Activated B cell treated with CpG ODN at 0.5 μM for 24 hours (primary cell): ENCODE data around the gene PCDH1. TPM values are rescaled to one million over a fixed set of nuclear protein-coding genes. Genes with fewer than 3 reads are reported as not detected.

Experiments
- ATAC-seq: fragments of 200-7000 bp; cut with Tn5 transposase; one replicate; pipeline ENCODE4 v1.10.0; 2021; ENCODE audit warnings: low read depth, mild to moderate bottlenecking, moderate library complexity
- CTCF ChIA-PET: fragments of 350-600 bp; sonication (Branson Sonifier 250); formaldehyde crosslinking; loops from one replicate; lab custom pipeline; 2021; ENCODE audit warnings: antibody characterized with exemption; lab: Charles Lee
- POLR2A ChIA-PET: fragments of 350-600 bp; sonication (Branson Sonifier 250); formaldehyde crosslinking; loops from one replicate; lab custom pipeline; 2021; ENCODE audit warnings: antibody characterized with exemption; lab: Charles Lee
- DNase-seq: peaks from one replicate; pipeline ENCODE4 v3.0.0; 2022
- H3K27ac Mint-ChIP-seq: one replicate; pipeline ENCODE4 v1.8.0; 2020; ENCODE audit warnings: mixed read lengths
- H3K27me3 Mint-ChIP-seq: one replicate; pipeline ENCODE4 v1.8.0; 2021; ENCODE audit warnings: mixed read lengths
- H3K36me3 Mint-ChIP-seq: one replicate; pipeline ENCODE4 v1.8.0; 2021; ENCODE audit warnings: low read depth, mixed read lengths
- H3K4me1 Mint-ChIP-seq: one replicate; pipeline ENCODE4 v1.8.0; 2021; ENCODE audit warnings: mixed read lengths
- H3K4me3 Mint-ChIP-seq: one replicate; pipeline ENCODE4 v1.8.0; 2020; ENCODE audit warnings: mild to moderate bottlenecking, mixed read lengths
- H3K9me3 Mint-ChIP-seq: one replicate; pipeline ENCODE4 v1.8.0; 2020; ENCODE audit warnings: mixed read lengths
- CTCF ChIP-seq: fragments of 200-600 bp; IDR thresholded peaks from one replicate; pipeline ENCODE4 v1.8.0; 2022; ENCODE audit warnings: antibody characterized with exemption, mild to moderate bottlenecking
- intact Hi-C: fragments of 100-400 bp; cut with micrococcal nuclease; formaldehyde crosslinking; loops from one replicate; pipeline ENCODE4 v1.15.1; 2024
- total RNA-seq: library from RNA; stranded (reverse); gene quantifications from 2 replicates; pipeline ENCODE4 v1.2.3, GENCODE V29; 2022

PCDH1 gene
- total RNA-seq, 1 donor from 2014 or later = not detected

- no peak overlapping the region for H3K4me3 Mint-ChIP-seq
- H3K27ac Mint-ChIP-seq = no peak overlapping the region
- DNase-seq (no peak), ATAC-seq (no peak)
- H3K36me3 Mint-ChIP-seq = no peaks in the 10 kb centered on the region
- H3K27me3 Mint-ChIP-seq = peaks cover 73% of the 10 kb centered on the region
- POLR2A ChIA-PET = no interaction called here
- no peaks in the 10 kb centered on the region for H3K9me3 Mint-ChIP-seq
- CTCF ChIA-PET = no interaction called here
- intact Hi-C loops = no loop called here
- H3K4me1 Mint-ChIP-seq = no peaks in the 10 kb centered on the region
- TF ChIP-seq CTCF = no peak
Observed at GRCh38 chr5:141807732-141808131, 70.5 kb downstream of the PCDH1 start.

- Mint-ChIP-seq H3K4me3 (no peak overlapping the region), H3K27ac (no peak overlapping the region), H3K4me1 (no peaks in the 10 kb centered on the region), H3K27me3 (peaks cover 70% of the 10 kb centered on the region), H3K36me3 (no peaks in the 10 kb centered on the region), H3K9me3 (no peaks in the 10 kb centered on the region)
- DNase-seq = no peak
- ChIA-PET POLR2A (no interaction called here), CTCF (no interaction called here)
- no peak for TF ChIP-seq CTCF
- intact Hi-C loops = no loop called here
- no peak for ATAC-seq
Observed at GRCh38 chr5:141807329-141807728, 70.9 kb downstream of the PCDH1 start.

GRCh38 chr5:141806626-141807025, 71.6 kb downstream of the PCDH1 start:
- intact Hi-C loops = no loop called here
- no peak overlapping the region for H3K4me3 Mint-ChIP-seq
- no peaks in the 10 kb centered on the region for H3K4me1 Mint-ChIP-seq
- no peak for TF ChIP-seq CTCF
- H3K27me3 Mint-ChIP-seq = peaks cover 69% of the 10 kb centered on the region
- ChIA-PET CTCF (no interaction called here), POLR2A (no interaction called here)
- DNase-seq = no peak
- no peak for ATAC-seq
- H3K9me3 Mint-ChIP-seq = no peaks in the 10 kb centered on the region
- no peak overlapping the region for H3K27ac Mint-ChIP-seq
- H3K36me3 Mint-ChIP-seq = no peaks in the 10 kb centered on the region

DNA sequence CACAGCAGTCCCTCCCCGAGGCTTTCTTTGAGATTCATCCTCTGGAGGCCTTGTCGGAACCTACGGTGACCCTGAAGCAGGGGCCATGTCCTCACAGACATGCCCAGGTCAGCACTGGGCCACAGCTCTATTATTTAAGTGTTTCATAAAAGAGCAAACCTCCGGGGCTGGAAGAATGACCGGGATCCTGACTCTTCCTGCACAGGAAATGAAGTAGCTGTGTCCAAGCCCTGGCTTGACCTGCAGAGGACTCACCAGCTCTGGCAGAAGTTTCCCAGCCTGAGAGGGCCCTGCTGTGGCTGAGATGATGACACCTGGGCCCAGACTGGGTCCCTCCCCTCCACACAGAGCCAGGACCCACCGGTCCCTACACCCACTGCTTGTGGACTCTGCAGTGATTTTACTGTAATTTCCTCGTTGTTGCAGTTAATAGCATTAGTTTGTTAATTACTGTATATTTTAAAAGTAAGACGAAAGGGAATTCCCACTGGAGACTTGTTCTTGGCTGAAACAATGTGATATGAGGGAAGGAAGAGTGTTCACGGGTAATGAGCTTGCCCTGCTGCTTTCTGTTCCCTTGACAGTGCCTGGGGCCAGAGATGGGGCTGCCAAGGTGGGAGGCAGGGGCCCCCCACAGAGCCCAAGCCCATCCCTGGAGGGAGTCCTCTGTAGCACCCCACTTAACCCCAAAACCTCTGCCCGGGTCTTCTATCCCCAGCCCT, 72.2 kb downstream of the PCDH1 start:
- H3K9me3 Mint-ChIP-seq = no peaks in the 10 kb centered on the region
- ChIA-PET CTCF (no interaction called here), POLR2A (no interaction called here)
- H3K4me1 Mint-ChIP-seq = no peaks in the 10 kb centered on the region
- no peak overlapping the region for H3K4me3 Mint-ChIP-seq
- no peak for DNase-seq
- H3K27ac Mint-ChIP-seq = no peak overlapping the region
- no peak for TF ChIP-seq CTCF
- no peaks in the 10 kb centered on the region for H3K36me3 Mint-ChIP-seq
- no peak for ATAC-seq
- intact Hi-C loops = no loop called here
- peaks cover 63% of the 10 kb centered on the region for H3K27me3 Mint-ChIP-seq

DNA sequence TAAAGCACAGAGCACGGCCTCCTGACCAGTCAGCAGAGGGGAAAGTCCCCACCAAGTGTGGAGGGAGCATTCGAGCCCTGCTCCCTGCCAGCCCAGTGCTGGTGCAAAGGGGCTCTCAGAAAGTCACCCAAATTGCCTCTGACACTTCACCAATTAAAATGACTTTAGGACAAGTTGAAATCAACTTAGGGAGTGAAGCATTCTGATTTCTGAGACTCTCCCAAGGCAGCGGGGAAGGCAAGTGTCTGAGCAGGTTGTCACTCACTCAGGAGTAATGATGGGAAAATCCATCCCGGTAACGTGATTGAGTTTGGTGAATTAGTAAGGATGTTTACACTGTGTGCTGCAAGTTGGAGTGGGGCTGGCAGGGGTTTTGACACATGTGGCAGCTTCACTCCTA, 73.7 kb downstream of the PCDH1 start:
- Mint-ChIP-seq H3K4me3 (no peak overlapping the region), H3K9me3 (no peaks in the 10 kb centered on the region), H3K27ac (no peak overlapping the region), H3K36me3 (no peaks in the 10 kb centered on the region), H3K4me1 (no peaks in the 10 kb centered on the region), H3K27me3 (peaks cover 56% of the 10 kb centered on the region)
- ChIA-PET CTCF (no interaction called here), POLR2A (no interaction called here)
- ATAC-seq (no peak), DNase-seq (no peak)
- intact Hi-C loops = no loop called here
- TF ChIP-seq CTCF = no peak

Other genes with a start within 250 kb of the PCDH1 start
- 101 and 102 TPM in 2 replicates for gene HDAC3, start 241.6 kb downstream of the PCDH1 start, total RNA-seq
- 16.8 and 18.9 TPM in 2 replicates for gene RELL2, start 241.4 kb downstream of the PCDH1 start, total RNA-seq
- 63.2 and 79.5 TPM in 2 replicates for gene FCHSD1, start 227.0 kb downstream of the PCDH1 start, total RNA-seq
- gene ARAP3, start 196.2 kb downstream of the PCDH1 start, total RNA-seq = 0.44 and 0.49 TPM in 2 replicates
- 95.0 and 114 TPM in 2 replicates for gene DELE1, start 45.5 kb upstream of the PCDH1 start, total RNA-seq
- gene PCDH12, start 79.8 kb upstream of the PCDH1 start, total RNA-seq = not detected in 2 replicates
- 30.0 and 30.4 TPM in 2 replicates for gene RNF14, start 90.7 kb upstream of the PCDH1 start, total RNA-seq
- 14.2 and 15.0 TPM in 2 replicates for gene GNPDA1, start 134.6 kb upstream of the PCDH1 start, total RNA-seq
- gene NDFIP1, start 230.4 kb upstream of the PCDH1 start, total RNA-seq = 19.7 and 24.2 TPM in 2 replicates